GM10266 (cell line): ENCODE measurements around the gene NHLH1.

Experiments used
- DNase-seq: peaks from one replicate; pipeline ENCODE4 v3.0.0; 2012; ENCODE audit errors: extremely low spot score
- CTCF ChIP-seq: IDR thresholded peaks from 2 replicates; pipeline ENCODE4 v1.5.1; 2012; ENCODE audit warnings: mild to moderate bottlenecking, low read depth; ENCODE audit not compliant: control insufficient read depth, insufficient read depth; ENCODE audit errors: missing control alignments

The NHLH1 gene

GRCh38 chr1:160371346-160371631 is 4.4 kb downstream of the NHLH1 start:
- DNase-seq, result no peak
- TF ChIP-seq CTCF, result no peak

- no peak for TF ChIP-seq CTCF
- DNase-seq, result no peak
Observed at GRCh38 chr1:160371756-160372155, 4.9 kb downstream of the NHLH1 start.

GRCh38 chr1:160373696-160374095 is 6.8 kb downstream of the NHLH1 start:
- TF ChIP-seq CTCF, result no peak
- DNase-seq, result no peak

GRCh38 chr1:160374306-160375110 is 7.6 kb downstream of the NHLH1 start:
- no peak for TF ChIP-seq CTCF
- DNase-seq, result no peak

- DNase-seq, result no peak
- no peak for TF ChIP-seq CTCF
Observed at GRCh38 chr1:160375788-160376524, 9.1 kb downstream of the NHLH1 start.

- peak; percentile 77 for DNase-seq
- TF ChIP-seq CTCF, result peak; percentile 94
Observed at GRCh38 chr1:160376525-160377131, 9.8 kb downstream of the NHLH1 start.
